ENCODE measurements around the gene CEP131.

- peak; percentile 38 to 49; a peak in 3 of 5 replicates for TF ChIP-seq RAD21 (conservative IDR thresholded peaks at IDR 0.05 in 1 of 2, IDR thresholded peaks at IDR 0.05 in 1 of 2)
- TF ChIP-seq CTCF (IDR thresholded peaks at IDR 0.05) = peak; percentile 46
- no peak for TF ChIP-seq POLR2A (IDR thresholded peaks at IDR 0.05; ENCODE audit: low read length)
Observed at GRCh38 chr17:81200695-81201580, 21.8 kb downstream of the CEP131 start.

Measured in A549 (cell line).